ENCODE measurements around the gene SETBP1. TPM values are rescaled to one million over a fixed set of nuclear protein-coding genes. Genes with fewer than 3 reads are reported as not detected.

SETBP1 gene
- total and polyA plus RNA-seq, 2 of the 8 experiments (the other 6 are each of a cell fraction or from before 2014, with no cell fraction given): 2.0 to 6.5 TPM

GRCh38 chr18:45015788-45016128 lies 335.1 kb downstream of the SETBP1 start:
- H3K9ac ChIP-seq (replicated peaks in 1 of 4; ENCODE audit: extremely low read depth in 1 of 4, low read depth in 3 of 4, low read length in 3 of 4): no peak overlapping the region
- no peak overlapping the region for H4K5ac ChIP-seq (ENCODE audit: insufficient read length, low read depth, low read length)
- no peaks in the 10 kb centered on the region for H3K9me3 ChIP-seq (ENCODE audit: insufficient read depth in 2 of 2, low read depth in 1 of 2, low read length in 1 of 2)
- no peaks in the 10 kb centered on the region for H3K36me3 ChIP-seq (ENCODE audit: control insufficient read depth in 2 of 4, insufficient read depth in 4 of 4, low read length in 3 of 4)
- ChIA-PET POLR2A (ENCODE audit: partially characterized antibody) (no interaction called here), CTCF (ENCODE audit: partially characterized antibody) (no interaction called here)
- peaks cover 3 to 14% (median 8%) of the 10 kb centered on the region in 4 experiments; a peak in 5 of 7 replicates for H3K4me1 ChIP-seq (replicated peaks in 1 of 4; ENCODE audit: control insufficient read depth in 3 of 4, insufficient read depth in 4 of 4, low read length in 3 of 4)
- H2BK120ac ChIP-seq (replicated peaks; ENCODE audit: low read depth, low read length): no peak overlapping the region
- H4K91ac ChIP-seq (replicated peaks; ENCODE audit: insufficient read length, low read length): no peak overlapping the region
- no peak overlapping the region for H2BK15ac ChIP-seq (ENCODE audit: low read length)
- no peak overlapping the region for H4K8ac ChIP-seq (ENCODE audit: extremely low read depth, insufficient read depth, low read length)
- H2BK12ac ChIP-seq (ENCODE audit: low read depth, low read length): no peak overlapping the region
- no peaks in the 10 kb centered on the region for H3K23me2 ChIP-seq (ENCODE audit: low read depth, low read length)
- no peak overlapping the region for H3K4ac ChIP-seq (replicated peaks; ENCODE audit: insufficient read length, low read depth, low read length)
- H3K18ac ChIP-seq (ENCODE audit: extremely low read depth, low read length): no peak overlapping the region
- no peak for DNase-seq (ENCODE audit: low read depth in 1 of 2, low spot score in 2 of 2)
- H3K27ac ChIP-seq (ENCODE audit: low read depth, low read length): no peak overlapping the region
- H4K20me1 ChIP-seq (replicated peaks in 1 of 2; ENCODE audit: control insufficient read depth in 1 of 2, insufficient read depth in 2 of 2, low read length in 2 of 2): no peaks in the 10 kb centered on the region
- no peak overlapping the region for H3K14ac ChIP-seq (ENCODE audit: insufficient read length)
- no peak overlapping the region for H3K4me3 ChIP-seq (ENCODE audit: extremely low read depth in 1 of 4, insufficient read depth in 2 of 4, low read depth in 3 of 4, low read length in 4 of 4)
- no peak for FAIRE-seq
- no peak overlapping the region for H2AK5ac ChIP-seq (ENCODE audit: low read depth, low read length)
- no peak overlapping the region for H3K4me2 ChIP-seq (ENCODE audit: insufficient read depth in 1 of 2, low read depth in 2 of 2, low read length in 2 of 2)
- no peak overlapping the region for H3K56ac ChIP-seq (replicated peaks; ENCODE audit: insufficient read length, low read depth, low read length)
- no peaks in the 10 kb centered on the region for H3K27me3 ChIP-seq (replicated peaks in 1 of 4; ENCODE audit: control insufficient read depth in 3 of 4, extremely low read depth in 1 of 4, insufficient read depth in 3 of 4, low read length in 3 of 4)
- no peak overlapping the region for H3K23ac ChIP-seq (ENCODE audit: insufficient read length)
- 96% methylated on average over 1 of the region's 1 CpG; no CpG with 5 or more reads in 1 of the 2 experiments for WGBS, 2 experiments (ENCODE audit: extremely low coverage in 1 of 2, insufficient coverage in 1 of 2, insufficient read length in 1 of 2, insufficient replicate concordance in 2 of 2, low coverage in 1 of 2, low lambda C conversion rate in 2 of 2, missing lambda C conversion rate in 1 of 2)
- no peak overlapping the region for H2BK5ac ChIP-seq (ENCODE audit: low read depth, low read length)
- H3K79me1 ChIP-seq (ENCODE audit: low read depth, low read length): no peaks in the 10 kb centered on the region
- no peak overlapping the region for H2AFZ ChIP-seq (ENCODE audit: low read length)
- no peaks in the 10 kb centered on the region for H3K79me2 ChIP-seq (ENCODE audit: control insufficient read depth in 1 of 2, insufficient read depth in 2 of 2, low read length in 2 of 2)
- H2BK20ac ChIP-seq (ENCODE audit: low read length): no peak overlapping the region
- TF ChIP-seq ZNF274 (IDR thresholded peaks at IDR 0.05; ENCODE audit: borderline replicate concordance, extremely low read depth, low read length) (no peak), CEBPB (IDR thresholded peaks at IDR 0.05; ENCODE audit: low read depth, low read length) (no peak), CTCF (IDR thresholded peaks at IDR 0.05; ENCODE audit: control extremely low read depth in 1 of 3, insufficient read depth in 1 of 3, low read depth in 1 of 3, low read length in 3 of 3) (no peak), MAX (IDR thresholded peaks at IDR 0.05) (no peak), CTBP2 (IDR thresholded peaks at IDR 0.05; ENCODE audit: borderline replicate concordance, insufficient read depth, insufficient read length, low read length) (no peak), POLR2AphosphoS5 (IDR thresholded peaks at IDR 0.05; ENCODE audit: low read depth, low read length) (no peak), SP4 (IDR thresholded peaks at IDR 0.05; ENCODE audit: low read length) (no peak), KDM5A (IDR thresholded peaks at IDR 0.05; ENCODE audit: low read length) (no peak), TAF1 (IDR thresholded peaks at IDR 0.05; ENCODE audit: low read depth, low read length) (no peak), MAFK (IDR thresholded peaks at IDR 0.05; ENCODE audit: low read depth, low read length) (no peak), USF2 (IDR thresholded peaks at IDR 0.05; ENCODE audit: low read length) (no peak), SUZ12 (IDR thresholded peaks at IDR 0.05; ENCODE audit: low read length) (no peak)

Measured in H1 (cell line).